Measurements from ENCODE around the gene BCDIN3D. TPM values are rescaled to one million over a fixed set of nuclear protein-coding genes. Genes with fewer than 3 reads are reported as not detected.
"Not testable (repeated sequence)": the region's sequence is repeated elsewhere in the genome, so short reads cannot be mapped to it uniquely, and the experiment has no call there.

BCDIN3D gene
- total and polyA plus RNA-seq, 11 donors = 1.6 to 3.9 (median 2.3) TPM

DNA sequence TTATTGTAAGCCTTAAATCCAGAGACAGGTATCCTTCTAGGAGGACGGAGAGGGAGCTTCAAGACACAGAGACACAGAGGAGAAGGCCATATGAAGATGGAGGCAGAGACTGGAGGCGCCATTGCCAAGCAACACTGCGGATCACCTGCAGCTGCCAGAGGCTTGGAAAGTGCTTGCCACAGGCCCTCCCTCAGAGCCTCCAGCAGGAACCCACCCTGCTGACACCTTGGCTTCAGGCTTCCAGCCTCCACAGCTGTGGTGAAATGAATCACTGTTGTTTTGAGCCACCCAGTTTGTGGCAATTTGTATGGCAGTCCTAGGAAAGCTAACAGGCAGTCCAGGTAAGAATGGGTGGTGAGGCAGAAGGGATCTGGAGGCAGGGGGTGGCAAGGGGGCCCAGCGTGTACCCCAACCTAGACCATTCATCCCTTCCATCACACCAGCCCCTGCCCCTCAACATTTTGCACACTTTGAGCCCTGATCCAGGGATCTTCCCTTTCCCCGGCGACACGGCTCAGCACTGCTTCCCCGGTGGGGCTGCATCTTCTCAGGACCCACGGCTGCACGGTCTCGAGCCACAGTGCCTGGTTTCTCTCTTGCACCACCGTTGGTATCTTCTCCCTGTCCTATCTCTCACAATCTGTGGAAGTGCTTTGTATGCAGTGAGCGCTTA, 22.3 kb upstream of the BCDIN3D start:
- H3K36me3 ChIP-seq = no peaks in the 10 kb centered on the region
- no peaks in the 10 kb centered on the region for H3K9me3 ChIP-seq
- TF ChIP-seq POLR2A (IDR thresholded peaks at IDR 0.05) = no peak
- TF ChIP-seq, protein P1, sequence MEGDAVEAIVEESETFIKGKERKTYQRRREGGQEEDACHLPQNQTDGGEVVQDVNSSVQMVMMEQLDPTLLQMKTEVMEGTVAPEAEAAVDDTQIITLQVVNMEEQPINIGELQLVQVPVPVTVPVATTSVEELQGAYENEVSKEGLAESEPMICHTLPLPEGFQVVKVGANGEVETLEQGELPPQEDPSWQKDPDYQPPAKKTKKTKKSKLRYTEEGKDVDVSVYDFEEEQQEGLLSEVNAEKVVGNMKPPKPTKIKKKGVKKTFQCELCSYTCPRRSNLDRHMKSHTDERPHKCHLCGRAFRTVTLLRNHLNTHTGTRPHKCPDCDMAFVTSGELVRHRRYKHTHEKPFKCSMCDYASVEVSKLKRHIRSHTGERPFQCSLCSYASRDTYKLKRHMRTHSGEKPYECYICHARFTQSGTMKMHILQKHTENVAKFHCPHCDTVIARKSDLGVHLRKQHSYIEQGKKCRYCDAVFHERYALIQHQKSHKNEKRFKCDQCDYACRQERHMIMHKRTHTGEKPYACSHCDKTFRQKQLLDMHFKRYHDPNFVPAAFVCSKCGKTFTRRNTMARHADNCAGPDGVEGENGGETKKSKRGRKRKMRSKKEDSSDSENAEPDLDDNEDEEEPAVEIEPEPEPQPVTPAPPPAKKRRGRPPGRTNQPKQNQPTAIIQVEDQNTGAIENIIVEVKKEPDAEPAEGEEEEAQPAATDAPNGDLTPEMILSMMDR (IDR thresholded peaks at IDR 0.05) = no peak
- intact Hi-C loops (cut with DNase I) = loop anchor here (5.0 to 10.0 kb wide), 8 partner anchors 77 to 207 kb away; partner anchors contain the start of genes ASIC1 (in 7 of the 10) and AQP5 (in 1 of the 10)
- DNase-seq (no peak), ATAC-seq (no peak)
- H3K4me3 ChIP-seq = no peak overlapping the region
- no peak overlapping the region for H3K27ac ChIP-seq
- H3K27me3 ChIP-seq = peaks cover 0 to 6% (median 0%) of the 10 kb centered on the region in 9 donors
- H3K4me1 ChIP-seq = peaks cover 4 to 34% (median 29%) of the 10 kb centered on the region in 12 donors
- WGBS, 4 donors = 79 to 84% (median 83%) methylated on average over 12 to 13 of the region's 13 CpGs

DNA sequence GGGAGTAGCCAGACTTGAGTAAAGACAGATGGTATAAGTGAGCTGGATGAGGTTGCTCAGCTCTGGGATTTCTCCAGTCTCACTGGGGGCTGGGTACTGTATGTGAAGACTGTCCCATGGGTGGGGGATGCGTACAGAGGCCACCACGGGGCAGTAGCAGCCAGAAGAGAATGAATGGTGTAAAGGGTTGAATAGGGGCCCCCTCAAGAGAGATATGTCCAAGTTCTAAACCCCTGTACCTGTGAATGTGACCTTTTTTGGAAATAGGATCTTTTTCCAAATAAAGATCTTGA, 21.8 kb upstream of the BCDIN3D start:
- Histone ChIP-seq H3K27ac (no peak overlapping the region), H3K4me3 (no peak overlapping the region), H3K9me3 (no peaks in the 10 kb centered on the region), H3K4me1 (peaks cover 4 to 29% (median 26%) of the 10 kb centered on the region in 12 donors), H3K36me3 (no peaks in the 10 kb centered on the region), H3K27me3 (peaks cover 0 to 6% (median 0%) of the 10 kb centered on the region in 9 donors)
- WGBS, 4 donors = 46 to 70% (median 60%) methylated on average over 2 of the region's 2 CpGs
- DNase-seq = no peak
- ATAC-seq = no peak
- intact Hi-C loops (cut with DNase I) = loop anchor here (5.0 to 10.0 kb wide), 8 partner anchors 78 to 208 kb away; partner anchors contain the start of genes ASIC1 (in 7 of the 10) and AQP5 (in 1 of the 10)
- TF ChIP-seq POLR2A (IDR thresholded peaks at IDR 0.05) = no peak

DNA sequence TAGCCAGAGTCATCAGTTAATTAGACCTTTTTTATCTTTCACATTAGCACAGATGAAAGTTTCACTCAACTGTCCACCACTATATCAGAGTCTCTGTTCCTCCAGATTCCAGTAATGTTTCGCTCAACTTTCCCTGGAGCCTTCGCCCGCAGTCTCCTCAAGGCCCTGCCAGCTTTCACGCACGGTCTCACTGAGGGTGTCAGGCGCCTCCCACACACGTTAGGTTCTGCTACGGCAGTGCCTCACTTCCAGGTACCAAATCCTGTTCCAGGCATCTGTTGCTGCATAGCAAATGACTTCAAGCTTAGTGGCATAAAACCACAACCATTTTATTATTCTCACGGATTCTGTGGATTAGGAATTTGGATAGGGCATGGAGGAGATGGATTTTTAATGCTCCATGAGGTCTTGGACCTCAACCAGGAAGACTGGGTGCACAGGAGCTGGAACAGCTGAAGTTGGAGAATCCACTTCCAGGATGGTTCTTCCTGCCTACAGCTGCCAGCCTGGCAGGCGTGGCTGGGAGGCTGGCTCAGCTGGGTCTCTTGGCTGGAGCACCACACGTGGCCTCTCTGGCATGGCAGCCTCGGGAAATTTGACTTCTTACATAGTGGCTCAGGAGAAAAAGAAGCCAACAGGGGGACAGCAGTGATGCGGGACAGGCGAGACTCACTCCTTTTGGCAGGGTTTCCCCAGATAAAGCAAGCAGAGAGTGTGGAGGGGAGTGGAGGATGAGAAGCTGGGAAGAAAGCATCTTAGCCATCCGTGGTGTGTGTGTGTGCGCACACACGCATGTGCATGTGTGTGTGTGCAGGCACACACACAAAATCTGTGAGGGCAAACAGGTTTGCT, 21.3 kb upstream of the BCDIN3D start:
- 73 to 76% (median 75%) methylated on average over 16 to 17 of the region's 17 CpGs for WGBS, 4 donors
- ATAC-seq (no peak), DNase-seq (no peak)
- intact Hi-C loops (cut with DNase I) = loop anchor here in 1 of 10 donors (10.0 kb wide), 1 partner anchor 191 kb away; the partner anchor contains the start of gene ASIC1
- Histone ChIP-seq H3K4me3 (no peak overlapping the region), H3K27me3 (peaks cover 0 to 6% (median 0%) of the 10 kb centered on the region in 9 donors), H3K4me1 (peaks cover 4 to 23% (median 20%) of the 10 kb centered on the region in 12 donors), H3K27ac (no peak overlapping the region), H3K9me3 (no peaks in the 10 kb centered on the region), H3K36me3 (no peaks in the 10 kb centered on the region)
- TF ChIP-seq, protein P1 (IDR thresholded peaks at IDR 0.05) = no peak
- no peak for TF ChIP-seq POLR2A (IDR thresholded peaks at IDR 0.05)

GRCh38 chr12:49860921-49861320, 18.0 kb upstream of the BCDIN3D start:
- not testable (repeated sequence) for H3K9me3 ChIP-seq, H3K36me3 ChIP-seq, H3K27me3 ChIP-seq, DNase-seq, H3K4me1 ChIP-seq, H3K27ac ChIP-seq, ATAC-seq, H3K4me3 ChIP-seq
- 90 to 100% (median 92%) methylated on average over 4 to 31 of the region's 31 CpGs; no CpG with 5 or more reads in 1 of the 4 donors for WGBS, 4 donors
- intact Hi-C loops (cut with DNase I) = loop anchor here in 1 of 10 donors (10.0 kb wide), 1 partner anchor 194 kb away; the partner anchor contains the start of gene ASIC1

- ATAC-seq; H3K4me3 ChIP-seq; DNase-seq; H3K4me1 ChIP-seq; H3K27ac ChIP-seq; H3K9me3 ChIP-seq; H3K27me3 ChIP-seq; H3K36me3 ChIP-seq; intact Hi-C loops (cut with DNase I): not testable (repeated sequence)
- WGBS, 4 donors = 85 to 92% (median 89%) methylated on average over 4 of the region's 4 CpGs
Measured at GRCh38 chr12:49855890-49856289, 13.0 kb upstream of the BCDIN3D start.

Data from heart left ventricle (tissue), 16 donors.